ENCODE data around the gene KSR1. TPM values are rescaled to one million over a fixed set of nuclear protein-coding genes. Genes with fewer than 3 reads are reported as not detected.
"Not testable (repeated sequence)": the region's sequence is repeated elsewhere in the genome, so short reads cannot be mapped to it uniquely, and the experiment has no call there.

Gene KSR1
- total and polyA plus RNA-seq, 2 experiments from 2014 or later = 0.98 to 2.5 TPM

DNA sequence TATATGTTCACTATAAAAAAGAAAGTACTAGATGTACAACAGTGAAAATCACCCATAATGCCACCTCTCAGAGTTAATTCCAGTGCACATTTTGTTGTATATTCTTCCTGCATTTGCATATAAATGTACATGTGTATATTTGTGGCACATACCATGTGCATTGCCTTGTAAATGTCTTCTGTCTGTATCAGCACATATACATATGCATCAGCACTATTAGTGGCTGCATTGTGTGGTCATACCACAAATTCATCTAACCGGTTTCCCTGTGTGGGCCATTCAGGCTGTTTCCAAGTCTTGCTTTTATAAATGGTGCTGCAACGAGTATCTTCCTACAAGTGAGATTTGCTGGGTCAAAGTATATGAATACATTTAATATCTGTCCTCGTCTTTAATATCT lies 6.5 kb downstream of the KSR1 start:
- Histone ChIP-seq H3K4me2 (ENCODE audit: unreplicated experiment) (no peak overlapping the region), H3K9ac (no peak overlapping the region), H3K27me3 (replicated peaks; ENCODE audit: insufficient read depth) (no peaks in the 10 kb centered on the region), H3K4me3 (no peak overlapping the region), H3K27ac (no peak overlapping the region), H3K79me2 (ENCODE audit: insufficient read depth) (peaks cover 14% of the 10 kb centered on the region; the same call in 1 of the 2 replicates), H3K9me2 (ENCODE audit: insufficient read depth) (no peaks in the 10 kb centered on the region), H3K36me3 (ENCODE audit: low read depth) (no peaks in the 10 kb centered on the region), H4K20me1 (ENCODE audit: insufficient read depth) (no peaks in the 10 kb centered on the region), H2AFZ (no peak overlapping the region), H3K9me3 (ENCODE audit: low read depth) (no peaks in the 10 kb centered on the region), H3K4me1 (ENCODE audit: insufficient read depth) (peaks cover 7% of the 10 kb centered on the region), H3F3A (ENCODE audit: insufficient read depth) (no peaks in the 10 kb centered on the region)
- in situ Hi-C loops (cut with MboI) = no loop called here
- TF ChIP-seq EZH2phosphoT487 (IDR thresholded peaks at IDR 0.05; ENCODE audit: insufficient read depth, low read depth) (no peak), EZH2 (IDR thresholded peaks at IDR 0.05; ENCODE audit: insufficient read depth, poor library complexity, severe bottlenecking) (no peak)
- 91% methylated on average over 3 of the region's 3 CpGs for WGBS, 2 experiments (ENCODE audit: low coverage in 1 of 2, low lambda C conversion rate in 2 of 2, missing lambda C conversion rate in 2 of 2)
- DNase-seq = no peak

DNA sequence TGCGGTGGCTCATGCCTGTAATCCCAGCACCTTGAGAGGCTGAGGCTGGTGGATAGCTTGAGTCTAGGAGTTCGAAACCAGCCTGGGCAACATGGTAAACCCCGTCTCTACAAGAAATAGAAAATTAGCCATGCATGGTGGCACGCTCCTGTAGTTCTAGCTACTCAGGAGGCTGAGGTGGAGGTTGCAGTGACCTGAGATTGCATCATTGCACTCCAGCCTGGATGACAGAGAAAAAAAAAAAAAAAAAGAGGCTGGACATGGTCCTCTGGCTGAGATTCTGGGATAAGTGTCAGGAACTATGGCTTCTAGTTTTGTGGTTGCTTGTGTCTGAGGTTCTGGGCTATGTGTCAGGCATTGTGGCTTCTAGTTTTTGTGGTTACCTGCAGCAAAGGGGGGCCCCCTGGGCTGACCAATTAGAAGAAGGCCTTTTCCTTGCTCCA lies 7.0 kb downstream of the KSR1 start:
- no peaks in the 10 kb centered on the region for H3K9me3 ChIP-seq (ENCODE audit: low read depth)
- WGBS, 2 experiments (ENCODE audit: low coverage in 1 of 2, low lambda C conversion rate in 2 of 2, missing lambda C conversion rate in 2 of 2) = 93 to 98% methylated on average over 4 of the region's 4 CpGs
- no peak overlapping the region for H3K4me3 ChIP-seq
- no peak for TF ChIP-seq EZH2phosphoT487 (IDR thresholded peaks at IDR 0.05; ENCODE audit: insufficient read depth, low read depth)
- no peak for TF ChIP-seq EZH2 (IDR thresholded peaks at IDR 0.05; ENCODE audit: insufficient read depth, poor library complexity, severe bottlenecking)
- H2AFZ ChIP-seq = no peak overlapping the region
- no peak overlapping the region for H3K9ac ChIP-seq
- H3K4me1 ChIP-seq (ENCODE audit: insufficient read depth) = peaks cover 1% of the 10 kb centered on the region; the same call in 1 of the 2 replicates
- no peaks in the 10 kb centered on the region for H3K27me3 ChIP-seq (replicated peaks; ENCODE audit: insufficient read depth)
- no peak overlapping the region for H3K27ac ChIP-seq
- peaks cover 14% of the 10 kb centered on the region; the same call in 1 of the 2 replicates for H3K79me2 ChIP-seq (ENCODE audit: insufficient read depth)
- H3K36me3 ChIP-seq (ENCODE audit: low read depth) = no peaks in the 10 kb centered on the region
- H3K4me2 ChIP-seq (ENCODE audit: unreplicated experiment) = no peak overlapping the region
- no peaks in the 10 kb centered on the region for H3F3A ChIP-seq (ENCODE audit: insufficient read depth)
- H4K20me1 ChIP-seq (ENCODE audit: insufficient read depth) = no peaks in the 10 kb centered on the region
- no peak for DNase-seq
- no peaks in the 10 kb centered on the region for H3K9me2 ChIP-seq (ENCODE audit: insufficient read depth)
- in situ Hi-C loops (cut with MboI) = no loop called here

DNA sequence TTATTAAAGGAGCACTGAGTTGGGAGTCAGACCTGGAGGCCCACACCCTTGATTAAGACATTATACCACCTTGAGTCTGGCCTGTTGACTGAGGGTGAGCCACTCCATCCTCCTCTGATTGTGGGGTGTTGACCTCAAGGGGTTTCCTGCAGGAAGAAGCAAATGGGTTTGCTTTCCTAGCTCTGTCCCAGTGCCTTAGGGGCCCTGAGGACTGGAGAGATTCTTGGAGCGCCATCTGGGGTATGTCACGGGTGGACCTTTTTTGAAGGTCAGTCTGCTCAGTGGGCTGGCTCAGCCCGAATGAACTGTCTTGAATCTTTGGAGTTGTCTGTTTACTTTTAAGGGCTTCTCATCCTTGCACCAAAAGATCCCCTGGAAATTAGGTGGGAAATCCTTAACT lies 7.8 kb downstream of the KSR1 start:
- in situ Hi-C loops (cut with MboI); H3K27me3 ChIP-seq (replicated peaks; ENCODE audit: insufficient read depth); H3K4me1 ChIP-seq (ENCODE audit: insufficient read depth); H3K27ac ChIP-seq; H3K9ac ChIP-seq; H3K9me3 ChIP-seq (ENCODE audit: low read depth); H4K20me1 ChIP-seq (ENCODE audit: insufficient read depth); H3K4me3 ChIP-seq; H3K4me2 ChIP-seq (ENCODE audit: unreplicated experiment); H2AFZ ChIP-seq; H3K79me2 ChIP-seq (ENCODE audit: insufficient read depth); H3F3A ChIP-seq (ENCODE audit: insufficient read depth); H3K9me2 ChIP-seq (ENCODE audit: insufficient read depth); DNase-seq; H3K36me3 ChIP-seq (ENCODE audit: low read depth): not testable (repeated sequence)
- 74% methylated on average over 3 of the region's 3 CpGs for WGBS, 2 experiments (ENCODE audit: low coverage in 1 of 2, low lambda C conversion rate in 2 of 2, missing lambda C conversion rate in 2 of 2)

DNA sequence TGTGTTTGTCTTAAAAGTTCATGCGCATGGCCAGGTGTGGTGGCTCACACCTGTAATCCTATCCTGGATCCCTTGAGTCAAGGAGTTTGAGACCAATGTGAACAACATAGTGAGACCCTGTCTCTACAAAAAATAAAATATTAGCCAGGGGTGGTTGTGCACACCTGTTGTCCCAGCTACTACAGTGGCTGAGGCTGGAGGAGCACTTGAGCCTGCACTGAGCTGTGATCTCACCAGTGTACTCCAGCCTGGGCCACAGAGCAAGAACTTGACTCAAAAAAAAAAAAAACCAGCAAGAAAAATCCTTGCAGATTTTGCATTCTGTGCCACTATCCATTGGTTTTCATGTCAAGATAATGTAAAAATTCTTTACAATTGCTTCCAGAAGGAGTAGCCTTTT lies 8.2 kb downstream of the KSR1 start:
- H3K27me3 ChIP-seq (replicated peaks; ENCODE audit: insufficient read depth) = no peaks in the 10 kb centered on the region
- WGBS, 2 experiments (ENCODE audit: low coverage in 1 of 2, low lambda C conversion rate in 2 of 2, missing lambda C conversion rate in 2 of 2) = 92 to 100% methylated on average over 1 of the region's 1 CpG
- no peak overlapping the region for H3K4me3 ChIP-seq
- H3K36me3 ChIP-seq (ENCODE audit: low read depth) = no peaks in the 10 kb centered on the region
- H3F3A ChIP-seq (ENCODE audit: insufficient read depth) = no peaks in the 10 kb centered on the region
- in situ Hi-C loops (cut with MboI) = no loop called here
- TF ChIP-seq EZH2 (IDR thresholded peaks at IDR 0.05; ENCODE audit: insufficient read depth, poor library complexity, severe bottlenecking) = no peak
- TF ChIP-seq EZH2phosphoT487 (IDR thresholded peaks at IDR 0.05; ENCODE audit: insufficient read depth, low read depth) = no peak
- H3K4me1 ChIP-seq (ENCODE audit: insufficient read depth) = no peaks in the 10 kb centered on the region
- no peak overlapping the region for H3K4me2 ChIP-seq (ENCODE audit: unreplicated experiment)
- H2AFZ ChIP-seq = no peak overlapping the region
- H3K9me2 ChIP-seq (ENCODE audit: insufficient read depth) = no peaks in the 10 kb centered on the region
- DNase-seq = no peak
- no peak overlapping the region for H3K9ac ChIP-seq
- no peaks in the 10 kb centered on the region for H4K20me1 ChIP-seq (ENCODE audit: insufficient read depth)
- no peak overlapping the region for H3K27ac ChIP-seq
- H3K79me2 ChIP-seq (ENCODE audit: insufficient read depth) = 0 out of 2 replicates have a peak, but pooled peaks cover 7% of the 10 kb centered on the region
- H3K9me3 ChIP-seq (ENCODE audit: low read depth) = no peaks in the 10 kb centered on the region

DNA sequence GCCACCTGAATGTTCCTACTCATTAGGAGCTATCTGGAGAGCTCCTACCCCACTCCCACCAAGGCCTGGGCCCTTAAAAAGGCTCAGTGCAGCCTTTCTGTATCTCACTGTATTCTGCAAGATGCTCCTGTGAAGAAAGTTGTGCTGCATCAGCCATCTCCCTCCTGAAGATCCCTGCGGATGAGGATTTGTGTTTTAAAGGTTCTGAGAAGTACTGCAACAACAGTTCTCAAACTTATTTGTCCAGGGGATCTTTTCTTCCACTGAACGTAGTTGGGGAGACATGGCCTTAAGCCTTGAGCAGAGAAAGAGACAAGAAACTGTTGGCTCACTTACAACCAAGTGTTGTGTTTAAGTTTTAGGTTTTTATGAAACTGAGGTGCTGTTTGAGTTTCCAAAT lies 9.6 kb downstream of the KSR1 start:
- H3K27ac ChIP-seq; H3K79me2 ChIP-seq (ENCODE audit: insufficient read depth); H4K20me1 ChIP-seq (ENCODE audit: insufficient read depth); H3K36me3 ChIP-seq (ENCODE audit: low read depth); H3K27me3 ChIP-seq (replicated peaks; ENCODE audit: insufficient read depth); DNase-seq; H3K9me2 ChIP-seq (ENCODE audit: insufficient read depth); H3K9me3 ChIP-seq (ENCODE audit: low read depth); H3K9ac ChIP-seq; H3K4me3 ChIP-seq; H3F3A ChIP-seq (ENCODE audit: insufficient read depth); H2AFZ ChIP-seq; H3K4me1 ChIP-seq (ENCODE audit: insufficient read depth); H3K4me2 ChIP-seq (ENCODE audit: unreplicated experiment); in situ Hi-C loops (cut with MboI): not testable (repeated sequence)
- WGBS, 2 experiments (ENCODE audit: low coverage in 1 of 2, low lambda C conversion rate in 2 of 2, missing lambda C conversion rate in 2 of 2) = 65 to 72% methylated on average over 2 of the region's 2 CpGs

Measured in GM23248 (cell line).